Common myeloid progenitor, CD34-positive (primary cell): Measurements from ENCODE around the gene LTBP1.
"Not testable (repeated sequence)": the region's sequence is repeated elsewhere in the genome, so short reads cannot be mapped to it uniquely, and the experiment has no call there.

Experiments used
- CTCF ChIA-PET: fragments of 350-600 bp; sonication (Branson Sonifier 250); formaldehyde crosslinking; loops from one replicate; lab custom pipeline; 2021; ENCODE audit warnings: antibody characterized with exemption; lab: Charles Lee
- POLR2A ChIA-PET: fragments of 350-600 bp; sonication (Branson Sonifier 250); formaldehyde crosslinking; loops from one replicate; lab custom pipeline; 2021; ENCODE audit warnings: antibody characterized with exemption; lab: Charles Lee
- DNase-seq, 3 donors: peaks; one replicate each; pipeline versions ENCODE4 v3.0.0 to v3.0.0-alpha.2; 2013
- H3K27ac ChIP-seq, 2 experiments: 1 replicate in 1 of 2; 2 replicates in 1 of 2; pipeline ENCODE4 v1.7.0; 2013; ENCODE audit warnings: inconsistent platforms in 2 of 2, low read length in 2 of 2, mild to moderate bottlenecking in 2 of 2, low read depth in 1 of 2, moderate library complexity in 1 of 2; ENCODE audit not compliant: severe bottlenecking in 2 of 2, insufficient read depth in 1 of 2, poor library complexity in 1 of 2
- H3K27me3 ChIP-seq, 5 experiments: replicated peaks in 2 of 5; 1 replicate in 3 of 5; 2 replicates in 2 of 5; pipeline versions ENCODE4 v1.6.1 to v1.7.0; 2013; ENCODE audit warnings: low read length in 4 of 5, mild to moderate bottlenecking in 2 of 5, moderate library complexity in 2 of 5, inconsistent platforms in 1 of 5; ENCODE audit not compliant: insufficient read depth in 5 of 5, control insufficient read depth in 4 of 5
- H3K36me3 ChIP-seq, 4 experiments: 1 replicate in 2 of 4; 2 replicates in 2 of 4; pipeline versions ENCODE4 v1.6.1 to v1.7.0; 2013; ENCODE audit warnings: low read length in 3 of 4, control low read depth in 1 of 4, mild to moderate bottlenecking in 1 of 4; ENCODE audit not compliant: control insufficient read depth in 4 of 4, insufficient read depth in 4 of 4
- H3K4me1 ChIP-seq, 4 experiments: 1 replicate in 3 of 4; 2 replicates in 1 of 4; pipeline versions ENCODE4 v1.6.1 to v1.7.1; 2013; ENCODE audit warnings: low read length in 3 of 4, mild to moderate bottlenecking in 3 of 4, control low read depth in 1 of 4, inconsistent platforms in 1 of 4, moderate library complexity in 1 of 4; ENCODE audit not compliant: control insufficient read depth in 4 of 4, insufficient read depth in 4 of 4; ENCODE audit errors: control extremely low read depth in 1 of 4
- H3K4me3 ChIP-seq, 7 experiments: 1 replicate in 4 of 7; 2 replicates in 3 of 7; pipeline versions ENCODE4 v1.5.1 to v1.7.0; 2013; ENCODE audit warnings: mild to moderate bottlenecking in 7 of 7, low read length in 6 of 7, moderate library complexity in 6 of 7, inconsistent platforms in 2 of 7, low read depth in 2 of 7, control low read depth in 1 of 7; ENCODE audit not compliant: insufficient read depth in 4 of 7, control insufficient read depth in 1 of 7; ENCODE audit errors: extremely low read depth in 1 of 7
- H3K9me3 ChIP-seq, 5 experiments: 1 replicate in 4 of 5; 2 replicates in 1 of 5; pipeline versions ENCODE4 v1.6.1 to v1.7.1; 2013; ENCODE audit warnings: low read length in 4 of 5, mild to moderate bottlenecking in 2 of 5, inconsistent platforms in 1 of 5, low read depth in 1 of 5, moderate library complexity in 1 of 5; ENCODE audit not compliant: control insufficient read depth in 4 of 5, insufficient read depth in 2 of 5; ENCODE audit errors: control extremely low read depth in 1 of 5
- WGBS: methylation state at CpG from one replicate; pipeline ENCODE4 v1.1.5; 2013; ENCODE audit not compliant: insufficient coverage; 5-methylcytosine and 5-hydroxymethylcytosine counted together

The LTBP1 gene

DNA sequence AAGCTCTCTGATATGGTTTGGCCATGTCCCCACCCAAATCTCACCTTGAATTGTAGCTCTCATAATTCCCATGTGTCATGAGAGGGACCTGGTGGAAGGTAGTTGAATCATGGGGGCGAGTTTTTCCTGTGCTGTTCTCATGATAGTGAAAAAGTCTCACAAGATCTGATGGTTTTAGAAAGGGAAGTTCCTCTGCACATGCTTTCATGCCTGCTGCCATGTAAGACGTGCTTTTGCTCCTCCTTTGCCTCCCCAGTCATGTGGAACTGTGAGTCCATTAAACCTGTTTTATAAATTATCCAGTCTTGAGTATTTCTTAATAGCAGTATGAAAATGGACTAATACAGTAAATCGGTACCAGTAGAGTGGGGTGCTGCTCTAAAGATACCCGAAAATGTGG lies 34.9 kb downstream of the LTBP1 start:
- DNase-seq = no peak
- CTCF ChIA-PET = interaction anchor here (0.8 kb wide), 1 partner anchor 26 kb away, joined by 3 read pairs; no protein-coding TSS in a partner anchor
- H3K4me3 ChIP-seq = no peak overlapping the region
- peaks cover 0 to 2% (median 0%) of the 10 kb centered on the region in 5 experiments for H3K9me3 ChIP-seq
- no peak overlapping the region for H3K27ac ChIP-seq
- H3K27me3 ChIP-seq = no peaks in the 10 kb centered on the region
- H3K36me3 ChIP-seq = no peaks in the 10 kb centered on the region
- 100% methylated on average over 2 of the region's 4 CpGs for WGBS
- H3K4me1 ChIP-seq = no peaks in the 10 kb centered on the region
- POLR2A ChIA-PET = no interaction called here

DNA sequence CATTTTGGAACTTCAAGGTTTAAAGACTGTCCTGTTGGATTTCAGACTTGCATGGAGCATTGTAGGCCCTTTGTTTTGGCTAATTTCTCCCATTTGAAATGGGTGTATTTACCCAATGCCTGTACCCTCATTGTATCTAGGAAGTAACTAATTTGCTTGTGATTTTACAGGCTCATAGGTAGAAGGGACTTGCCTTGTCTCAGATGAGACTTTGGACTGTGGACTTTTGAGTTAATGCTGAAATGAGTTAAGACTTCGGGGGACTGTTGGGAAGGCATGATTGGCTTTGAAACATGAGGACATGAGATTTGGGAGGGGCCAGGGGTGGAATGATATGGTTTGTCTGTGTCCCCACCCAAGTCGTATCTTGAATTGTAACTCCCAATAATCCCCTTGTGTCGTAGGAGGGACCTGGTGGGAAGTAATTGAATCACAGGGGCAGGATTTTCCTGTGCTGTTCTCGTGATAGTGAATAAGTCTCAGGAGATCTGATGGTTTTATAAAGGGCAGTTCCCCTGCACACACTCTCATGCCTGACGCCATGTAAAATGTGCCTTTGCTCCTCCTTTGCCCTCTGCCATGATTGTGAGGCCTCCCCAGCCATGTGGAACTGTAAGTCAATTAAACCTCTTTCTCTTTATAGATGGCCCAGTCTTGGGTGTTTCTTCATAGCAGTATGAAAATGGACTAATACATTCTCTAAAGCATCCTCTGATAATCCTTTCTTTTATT lies 36.6 kb downstream of the LTBP1 start:
- POLR2A ChIA-PET, H3K27me3 ChIP-seq, H3K27ac ChIP-seq, H3K4me1 ChIP-seq, DNase-seq, H3K4me3 ChIP-seq, H3K9me3 ChIP-seq, H3K36me3 ChIP-seq: not testable (repeated sequence)
- 83% methylated on average over 2 of the region's 5 CpGs for WGBS
- CTCF ChIA-PET = interaction anchor here (1.9 kb wide), 1 partner anchor 18 kb away, joined by 4 read pairs; no protein-coding TSS in a partner anchor

DNA sequence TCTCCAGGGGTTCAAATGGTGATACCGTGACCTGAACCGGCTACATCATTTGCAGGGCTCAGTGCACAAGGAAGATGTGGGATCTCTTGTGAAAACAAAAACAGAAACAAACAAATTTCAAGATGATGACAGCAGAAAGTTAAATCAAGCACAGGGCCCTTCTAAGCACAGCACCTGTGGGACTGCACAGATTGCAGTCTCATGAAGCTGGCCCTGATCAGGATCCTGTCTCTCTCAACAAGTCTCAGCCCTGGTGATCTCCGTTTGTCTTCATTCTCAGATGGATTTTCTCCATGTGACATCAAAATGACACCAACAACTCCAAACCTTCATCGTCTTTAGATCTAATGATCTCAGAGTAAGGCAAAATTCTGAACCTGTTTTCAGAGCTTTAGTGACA lies 39.7 kb downstream of the LTBP1 start:
- ChIA-PET CTCF (no interaction called here), POLR2A (no interaction called here)
- no peaks in the 10 kb centered on the region for H3K27me3 ChIP-seq
- H3K36me3 ChIP-seq = no peaks in the 10 kb centered on the region
- DNase-seq = no peak
- peaks cover 0 to 4% (median 0%) of the 10 kb centered on the region in 5 experiments for H3K9me3 ChIP-seq
- 96% methylated on average over 3 of the region's 4 CpGs for WGBS
- no peak overlapping the region for H3K4me3 ChIP-seq
- no peaks in the 10 kb centered on the region for H3K4me1 ChIP-seq
- no peak overlapping the region for H3K27ac ChIP-seq

DNA sequence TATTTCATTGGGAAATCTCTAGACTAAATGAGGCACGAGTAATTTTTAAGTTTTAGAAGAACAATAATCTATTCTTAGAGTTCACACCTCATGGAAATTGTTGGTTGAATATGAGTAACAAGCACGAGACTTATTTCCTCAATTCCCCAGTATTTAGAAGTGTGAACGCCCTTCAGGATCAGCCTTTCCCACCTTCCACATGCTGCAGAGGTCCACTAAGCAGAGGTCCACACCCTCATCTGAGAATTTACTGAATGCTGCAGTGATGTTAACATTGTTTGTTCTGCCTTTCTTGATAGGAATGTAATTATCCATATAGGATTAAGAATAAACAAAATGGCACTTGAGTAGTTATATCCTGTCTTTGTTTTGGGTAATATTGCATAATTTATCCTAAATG lies 41.8 kb downstream of the LTBP1 start:
- Histone ChIP-seq H3K27me3 (no peaks in the 10 kb centered on the region), H3K36me3 (no peaks in the 10 kb centered on the region), H3K9me3 (peaks cover 0 to 4% (median 0%) of the 10 kb centered on the region in 5 experiments), H3K4me3 (no peak overlapping the region), H3K27ac (no peak overlapping the region), H3K4me1 (no peaks in the 10 kb centered on the region)
- no peak for DNase-seq
- no CpG with 5 or more reads among the region's 3 CpGs for WGBS
- CTCF ChIA-PET = no interaction called here
- POLR2A ChIA-PET = no interaction called here

DNA sequence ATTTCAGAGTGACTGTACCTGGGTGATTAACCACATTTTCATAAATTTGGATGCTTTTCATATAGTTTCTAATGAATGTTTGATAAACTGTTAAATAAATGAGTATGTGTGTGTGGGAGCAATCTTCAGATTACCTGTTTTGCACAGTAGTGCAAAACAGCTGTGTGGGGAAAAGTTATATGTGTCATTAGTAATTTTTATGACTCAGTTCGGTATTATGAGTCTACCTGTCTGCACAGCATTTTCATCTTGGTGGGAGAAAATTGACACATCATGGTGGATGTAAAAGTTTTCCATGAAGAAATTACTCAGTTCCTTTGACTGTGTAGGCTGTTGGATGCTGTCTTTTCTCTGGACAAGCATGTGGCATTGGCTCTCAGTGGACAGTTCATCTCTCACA lies 43.8 kb downstream of the LTBP1 start:
- H3K36me3 ChIP-seq = no peaks in the 10 kb centered on the region
- no CpG with 5 or more reads among the region's 1 CpG for WGBS
- H3K27me3 ChIP-seq = no peaks in the 10 kb centered on the region
- POLR2A ChIA-PET = no interaction called here
- no peaks in the 10 kb centered on the region for H3K4me1 ChIP-seq
- no peak overlapping the region for H3K4me3 ChIP-seq
- H3K9me3 ChIP-seq = peaks cover 0 to 4% (median 0%) of the 10 kb centered on the region in 5 experiments
- CTCF ChIA-PET = interaction anchor here (1.1 kb wide), 1 partner anchor 11 kb away, joined by 3 read pairs; no protein-coding TSS in a partner anchor
- no peak for DNase-seq
- H3K27ac ChIP-seq = no peak overlapping the region

DNA sequence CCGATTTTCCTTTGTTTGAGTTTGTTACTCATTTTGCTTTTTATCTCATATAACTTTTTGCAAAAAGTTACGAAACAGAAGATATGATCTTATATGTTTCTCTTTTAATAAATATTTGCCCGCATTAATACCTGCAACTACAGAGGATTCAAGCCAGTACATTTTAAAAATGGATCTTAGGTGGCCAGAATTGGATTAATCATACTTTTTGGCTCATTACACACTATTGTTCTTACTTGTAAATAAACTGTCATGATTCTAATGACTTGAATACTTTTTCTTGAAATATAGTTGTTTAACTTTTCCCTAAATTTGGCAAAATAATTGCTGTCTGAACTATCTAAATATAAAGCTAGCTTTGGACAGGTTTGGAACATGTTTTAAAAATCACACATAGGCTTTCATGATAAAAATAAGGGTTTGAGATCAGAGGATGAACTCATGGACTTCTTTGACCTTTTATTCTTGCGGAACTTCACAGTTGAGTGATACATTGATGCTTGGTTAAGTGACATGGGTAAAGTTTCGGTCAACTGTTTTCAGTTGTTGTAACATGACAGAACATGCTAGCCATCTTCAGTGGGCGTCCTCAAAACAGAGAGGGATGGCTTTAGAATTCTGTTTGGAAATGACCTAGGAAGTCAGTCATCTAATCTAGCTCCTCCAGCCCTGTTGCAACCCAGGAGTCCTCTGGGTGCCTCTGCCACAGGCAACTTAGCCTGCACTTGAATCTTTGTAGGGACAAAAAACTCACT lies 44.5 kb downstream of the LTBP1 start:
- WGBS = 100% methylated on average over 3 of the region's 6 CpGs
- ChIA-PET POLR2A (no interaction called here), CTCF (interaction anchor here (1.1 kb wide), 1 partner anchor 10 kb away, joined by 3 read pairs; no protein-coding TSS in a partner anchor)
- H3K4me1 ChIP-seq = no peaks in the 10 kb centered on the region
- no peak for DNase-seq
- H3K4me3 ChIP-seq = no peak overlapping the region
- no peak overlapping the region for H3K27ac ChIP-seq
- peaks cover 0 to 4% (median 0%) of the 10 kb centered on the region in 5 experiments for H3K9me3 ChIP-seq
- H3K36me3 ChIP-seq = no peaks in the 10 kb centered on the region
- no peaks in the 10 kb centered on the region for H3K27me3 ChIP-seq

DNA sequence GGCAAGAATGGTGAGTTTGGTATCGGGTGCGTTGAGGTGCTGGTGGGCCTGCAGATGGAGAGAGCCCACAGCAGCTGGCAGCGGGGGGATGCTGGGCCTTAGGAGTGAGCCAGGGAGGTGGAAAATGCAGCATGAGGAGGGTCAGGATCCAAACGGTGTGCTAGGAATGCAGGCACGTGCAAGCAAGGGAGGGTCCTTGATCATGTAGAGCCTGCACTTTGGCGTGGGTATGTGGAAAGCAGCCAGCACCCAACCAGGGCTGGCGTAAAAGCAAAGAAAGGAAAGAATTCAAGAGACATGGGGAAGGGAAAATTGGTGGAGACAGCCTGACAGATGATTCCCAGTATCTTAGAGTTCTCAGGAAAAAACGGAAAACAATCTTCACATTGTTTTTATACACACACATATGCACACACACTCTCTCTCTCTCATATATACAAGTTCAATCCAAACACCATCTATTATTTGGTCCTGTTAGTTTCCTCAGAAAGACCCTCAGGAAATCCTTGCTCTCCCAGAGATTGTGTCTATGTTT lies 46.3 kb downstream of the LTBP1 start:
- peaks cover 0 to under 1% (median 0%) of the 10 kb centered on the region in 5 experiments for H3K9me3 ChIP-seq
- POLR2A ChIA-PET = no interaction called here
- no peak overlapping the region for H3K27ac ChIP-seq
- 97% methylated on average over 6 of the region's 8 CpGs for WGBS
- H3K4me3 ChIP-seq = no peak overlapping the region
- no peaks in the 10 kb centered on the region for H3K27me3 ChIP-seq
- H3K4me1 ChIP-seq = no peaks in the 10 kb centered on the region
- no peaks in the 10 kb centered on the region for H3K36me3 ChIP-seq
- CTCF ChIA-PET = no interaction called here
- no peak for DNase-seq
